Ovary (tissue), 9 donors: ENCODE data around the gene TPRG1L. TPM values are rescaled to one million over a fixed set of nuclear protein-coding genes. Genes with fewer than 3 reads are reported as not detected.

ENCODE experiments used
- DNase-seq, 5 donors: peaks; one replicate each; pipeline ENCODE4 v3.0.0-alpha.2; 2019 to 2020
- H3K27ac ChIP-seq, 2 donors: fragments of 200-600 bp; one replicate each; pipeline versions ENCODE4 v1.5.1 to v1.8.0; 2019 to 2022
- H3K27me3 ChIP-seq: fragments of 200-600 bp; one replicate; pipeline ENCODE4 v1.8.0; 2022
- H3K36me3 ChIP-seq: fragments of 200-600 bp; sonication (generic); one replicate; pipeline ENCODE4 v1.5.1; 2019
- H3K4me1 ChIP-seq: one replicate; pipeline ENCODE4 v1.8.1; 2013; ENCODE audit warnings: mild to moderate bottlenecking, moderate library complexity; ENCODE audit not compliant: insufficient read depth
- H3K4me3 ChIP-seq: fragments of 200-600 bp; sonication (generic); one replicate; pipeline ENCODE4 v1.5.1; 2017
- H3K9me3 ChIP-seq, 2 donors: fragments of 200-600 bp in 1 of 2; sonication (generic) in 1 of 2; one replicate each; pipeline versions ENCODE4 v1.5.1 to v1.8.1; 2013 to 2019; ENCODE audit warnings: mild to moderate bottlenecking in 1 of 2, moderate library complexity in 1 of 2
- EP300 ChIP-seq: sonication (generic); formaldehyde crosslinking; IDR thresholded peaks from one replicate; pipeline ENCODE4 v1.6.1; 2017; ENCODE audit warnings: antibody characterized with exemption
- POLR2A ChIP-seq: fragments of 450-650 bp; IDR thresholded peaks from one replicate; pipeline ENCODE4 v1.6.1; 2017; ENCODE audit warnings: antibody characterized with exemption, mild to moderate bottlenecking, moderate library complexity
- WGBS, 3 donors: extraction: QIAGEN DNeasy Blood & Tissue Kit in 1 of 3; methylation state at CpG; one replicate each; pipeline versions ENCODE4 v1.1.5 to v1.1.7; 2013 to 2017; 5-methylcytosine and 5-hydroxymethylcytosine counted together
- intact Hi-C, 4 donors: fragments of 100-400 bp; cut with DNase I; formaldehyde crosslinking; loops; one replicate each; pipeline versions ENCODE4 v1.11.0 to v1.15.1; 2022 to 2023
- polyA plus RNA-seq, 2 donors: library from polyadenylated mRNA; stranded (reverse); fragments of 200-250 nt in 1 of 2; fragments of 350-450 nt in 1 of 2; fragmentation: Illumina TruSeq in 1 of 2; extraction: RNeasy Lipid Tissue Mini Kit (QIAGEN cat#74804) in 1 of 2; gene quantifications; one replicate each; pipeline ENCODE4 v1.2.3, GENCODE V29; 2013 to 2014
- total RNA-seq, 7 donors: library from RNA; depleted of rRNA in 2 of 7; stranded (reverse); fragments of >200 nt in 2 of 7; fragmentation: NEBNext Ultra II Directional in 3 of 7; extraction: Animal tissue kit (Norgen Biotek cat#: 25700) in 3 of 7; gene quantifications; one replicate each; pipeline versions ENCODE4 v1.1.0 to v1.2.4, GENCODE V29; 2016 to 2023
- TF ChIP-seq, protein P1 (sequence below), 3 donors: fragments of 450-650 bp in 2 of 3; fragments of 200-600 bp in 1 of 3; IDR thresholded peaks; one replicate each; pipeline versions ENCODE4 v1.5.1 to v1.8.0; 2016 to 2022; ENCODE audit warnings: antibody characterized with exemption in 3 of 3, mild to moderate bottlenecking in 1 of 3
- donor health status: DM: no; HTN: no; CAD: no; lungs with moderate emphysema.
- donor health status: DM: no; HTN: no; CAD: no.
- donor health status: Bipolar disorder and iron deficiency.
- donor health status: DM: yes; HTN: yes; CAD: no.
- donor health status: DM: no; HTN: no; CAD: no.
- donor health status: DM: yes; HTN: yes; CAD: no.

TPRG1L gene
- total and polyA plus RNA-seq, 9 donors = 25.3 to 71.5 (median 44.2) TPM

GRCh38 chr1:3679098-3679555, 54.3 kb downstream of the TPRG1L start:
- peaks cover 1% of the 10 kb centered on the region for H3K4me1 ChIP-seq
- TF ChIP-seq, protein P1, sequence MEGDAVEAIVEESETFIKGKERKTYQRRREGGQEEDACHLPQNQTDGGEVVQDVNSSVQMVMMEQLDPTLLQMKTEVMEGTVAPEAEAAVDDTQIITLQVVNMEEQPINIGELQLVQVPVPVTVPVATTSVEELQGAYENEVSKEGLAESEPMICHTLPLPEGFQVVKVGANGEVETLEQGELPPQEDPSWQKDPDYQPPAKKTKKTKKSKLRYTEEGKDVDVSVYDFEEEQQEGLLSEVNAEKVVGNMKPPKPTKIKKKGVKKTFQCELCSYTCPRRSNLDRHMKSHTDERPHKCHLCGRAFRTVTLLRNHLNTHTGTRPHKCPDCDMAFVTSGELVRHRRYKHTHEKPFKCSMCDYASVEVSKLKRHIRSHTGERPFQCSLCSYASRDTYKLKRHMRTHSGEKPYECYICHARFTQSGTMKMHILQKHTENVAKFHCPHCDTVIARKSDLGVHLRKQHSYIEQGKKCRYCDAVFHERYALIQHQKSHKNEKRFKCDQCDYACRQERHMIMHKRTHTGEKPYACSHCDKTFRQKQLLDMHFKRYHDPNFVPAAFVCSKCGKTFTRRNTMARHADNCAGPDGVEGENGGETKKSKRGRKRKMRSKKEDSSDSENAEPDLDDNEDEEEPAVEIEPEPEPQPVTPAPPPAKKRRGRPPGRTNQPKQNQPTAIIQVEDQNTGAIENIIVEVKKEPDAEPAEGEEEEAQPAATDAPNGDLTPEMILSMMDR (IDR thresholded peaks at IDR 0.05) = no peak
- TF ChIP-seq POLR2A = no peak
- no peak for TF ChIP-seq EP300
- H3K27ac ChIP-seq = no peak overlapping the region
- no peaks in the 10 kb centered on the region for H3K27me3 ChIP-seq
- WGBS, 3 donors = 53 to 70% (median 60%) methylated on average over 18 of the region's 18 CpGs
- no peaks in the 10 kb centered on the region for H3K36me3 ChIP-seq
- H3K4me3 ChIP-seq = no peak overlapping the region
- DNase-seq = no peak
- no peaks in the 10 kb centered on the region for H3K9me3 ChIP-seq
- intact Hi-C loops = no loop called here

Other genes starting within 250 kb of the TPRG1L start
- gene ARHGEF16, start 170.3 kb upstream of the TPRG1L start, total RNA-seq = 1 to 10 TPM in 6 of 7 donors, under 1 TPM in 1; 1.00 to 8.4 (median 2.5) TPM
- 1 to 10 TPM in 1 of 2 donors, under 1 TPM in 1; 0.13 to 1.7 TPM for gene ARHGEF16, start 170.3 kb upstream of the TPRG1L start, polyA plus RNA-seq
- gene MEGF6, start 13.5 kb upstream of the TPRG1L start, total RNA-seq = 100 to 1,000 TPM in 1 of 7 donors, 10 to 100 TPM in 5, 1 to 10 TPM in 1; 6.0 to 117 (median 14.6) TPM
- 10 to 100 TPM in 1 of 2 donors, under 1 TPM in 1; 0.10 to 12.0 TPM for gene MEGF6, start 13.5 kb upstream of the TPRG1L start, polyA plus RNA-seq
- 10 to 100 TPM; 10.3 to 16.7 (median 15.8) TPM for gene WRAP73, start 25.1 kb downstream of the TPRG1L start, total RNA-seq
- gene WRAP73, start 25.1 kb downstream of the TPRG1L start, polyA plus RNA-seq = 10 to 100 TPM in 1 of 2 donors, 1 to 10 TPM in 1; 5.3 to 18.0 TPM
- gene TP73, start 27.5 kb downstream of the TPRG1L start, total RNA-seq = 1 to 10 TPM in 1 of 7 donors, under 1 TPM in 6; 0.13 to 7.5 (median 0.47) TPM
- gene TP73, start 27.5 kb downstream of the TPRG1L start, polyA plus RNA-seq = under 1 TPM; 0.03 to 0.04 TPM
- not detected for gene CCDC27, start 127.4 kb downstream of the TPRG1L start, total RNA-seq
- gene CCDC27, start 127.4 kb downstream of the TPRG1L start, polyA plus RNA-seq = under 1 TPM in 1 of 2 donors, not detected in 1; 0.05 TPM
- gene SMIM1, start 147.7 kb downstream of the TPRG1L start, total RNA-seq = 10 to 100 TPM in 6 of 7 donors, 1 to 10 TPM in 1; 7.1 to 22.1 (median 21.4) TPM
- 10 to 100 TPM in 1 of 2 donors, not detected in 1; 10.7 TPM for gene SMIM1, start 147.7 kb downstream of the TPRG1L start, polyA plus RNA-seq
- 10 to 100 TPM; 26.7 to 60.7 (median 47.6) TPM for gene LRRC47, start 171.5 kb downstream of the TPRG1L start, total RNA-seq
- 10 to 100 TPM; 28.0 to 50.6 TPM for gene LRRC47, start 171.5 kb downstream of the TPRG1L start, polyA plus RNA-seq
- gene CEP104, start 232.2 kb downstream of the TPRG1L start, total RNA-seq = 10 to 100 TPM; 14.9 to 40.7 (median 37.6) TPM
- gene CEP104, start 232.2 kb downstream of the TPRG1L start, polyA plus RNA-seq = 10 to 100 TPM in 1 of 2 donors, 1 to 10 TPM in 1; 7.9 to 39.0 TPM
- 10 to 100 TPM in 4 of 7 donors, 1 to 10 TPM in 3; 7.6 to 12.8 (median 11.0) TPM for gene DFFB, start 232.5 kb downstream of the TPRG1L start, total RNA-seq
- gene DFFB, start 232.5 kb downstream of the TPRG1L start, polyA plus RNA-seq = 1 to 10 TPM; 6.8 to 7.9 TPM